K562 (cell line): ENCODE data around the gene GAMT. TPM values are rescaled to one million over a fixed set of nuclear protein-coding genes. Genes with fewer than 3 reads are reported as not detected.

ENCODE experiments used
- CBX1 ChIP-seq: sonication (generic); IDR thresholded peaks from 2 replicates; pipeline ENCODE4 v1.6.1; 2016; ENCODE audit warnings: antibody characterized with exemption, low read depth, mild to moderate bottlenecking
- GABPB2 ChIP-seq: fragments of 250-450 bp; sonication (Bioruptor Pico); conservative IDR thresholded peaks from 2 replicates; pipeline ENCODE4 v1.5.1; 2021; ENCODE audit warnings: mild to moderate bottlenecking
- GATAD2B ChIP-seq: fragments of 450-650 bp; IDR thresholded peaks from 2 replicates; pipeline ENCODE4 v1.6.1; 2017; ENCODE audit warnings: mild to moderate bottlenecking, borderline replicate concordance
- JUND ChIP-seq, 2 experiments: IDR thresholded peaks; 2 replicates in 1 of 2; 3 replicates in 1 of 2; pipeline ENCODE4 v1.6.1; 2011; ENCODE audit warnings: borderline replicate concordance in 2 of 2, low read depth in 2 of 2, low read length in 2 of 2, improper control_type of control experiment in 1 of 2, missing biosample characterization in 1 of 2, missing genetic modification characterization in 1 of 2, missing genetic modification reagents in 1 of 2
- MAZ ChIP-seq, 2 experiments: fragments of 450-650 bp in 1 of 2; sonication (generic) in 1 of 2; formaldehyde crosslinking; IDR thresholded peaks in 1 of 2; conservative IDR thresholded peaks in 1 of 2; 2 replicates each; pipeline versions ENCODE4 v1.4.0 to v1.5.0; 2020; ENCODE audit warnings: mild to moderate bottlenecking in 1 of 2, missing genetic modification reagents in 1 of 2
- PTBP1 ChIP-seq: fragments of 200-400 bp; formaldehyde crosslinking; IDR thresholded peaks from 2 replicates; pipeline ENCODE4 v1.6.1; 2017; ENCODE audit warnings: low read depth, low read length
- RBM14 ChIP-seq: fragments of 200-400 bp; formaldehyde crosslinking; IDR thresholded peaks from 2 replicates; pipeline ENCODE4 v1.6.1; 2018; ENCODE audit warnings: low read depth, mild to moderate bottlenecking, low read length, moderate library complexity, borderline replicate concordance; ENCODE audit not compliant: insufficient read depth
- RBM25 ChIP-seq: fragments of 200-400 bp; formaldehyde crosslinking; IDR thresholded peaks from 2 replicates; pipeline ENCODE4 v1.6.1; 2018; ENCODE audit warnings: low read length, low read depth, moderate library complexity; ENCODE audit not compliant: severe bottlenecking
- RBM39 ChIP-seq: fragments of 200-400 bp; formaldehyde crosslinking; optimal IDR thresholded peaks from 2 replicates; pipeline ENCODE3; 2018; ENCODE audit warnings: low read depth, low read length
- REST ChIP-seq, 2 experiments: fragments of 450-650 bp; formaldehyde crosslinking in 1 of 2; IDR thresholded peaks; 2 replicates each; pipeline versions ENCODE4 v1.4.0 to v1.6.1; 2014 to 2020; ENCODE audit warnings: mild to moderate bottlenecking in 2 of 2, borderline replicate concordance in 1 of 2, low read depth in 1 of 2
- THAP7 ChIP-seq: fragments of 250-450 bp; sonication (Bioruptor Pico); IDR thresholded peaks from 2 replicates; pipeline ENCODE4 v1.5.0; 2021
- ZBTB49 ChIP-seq: sonication (generic); formaldehyde crosslinking; IDR thresholded peaks from 2 replicates; pipeline ENCODE4 v1.8.0; 2022; ENCODE audit warnings: missing genetic modification reagents, mild to moderate bottlenecking, borderline replicate concordance
- ZC3H8 ChIP-seq: fragments of 450-650 bp; IDR thresholded peaks from 2 replicates; pipeline ENCODE4 v1.6.1; 2017
- ZNF282 ChIP-seq: sonication (generic); formaldehyde crosslinking; IDR thresholded peaks from 2 replicates; pipeline ENCODE4 v1.8.1; 2023; ENCODE audit warnings: missing genetic modification reagents
- polyA plus RNA-seq, 8 experiments: library from polyadenylated mRNA; depleted of rRNA in 4 of 8; stranded (reverse) in 5 of 8; unstranded in 3 of 8; fragments of >200 nt; fragmentation: Nextera tagmentation in 2 of 8; fragmentation: Illumina TruSeq in 1 of 8; extraction: Ambion mirVana in 2 of 8; extraction: Trizol in 1 of 8; gene quantifications; 2 replicates each; pipeline versions ENCODE4 v1.2.1 to v1.2.3, GENCODE V29; 2011 to 2014; ENCODE audit warnings: inconsistent platforms in 1 of 8, missing spikeins in 1 of 8
- total RNA-seq, 7 experiments: library from RNA; depleted of rRNA in 6 of 7; stranded (reverse); fragments of >200 nt in 6 of 7; fragmentation: Illumina TruSeq in 2 of 7; extraction: Trizol in 2 of 7; gene quantifications; 2 replicates each; pipeline versions ENCODE4 v1.2.1 to v1.2.3, GENCODE V29; 2011 to 2021; ENCODE audit warnings: low replicate concordance in 1 of 7

GAMT gene
- total and polyA plus RNA-seq, 9 of the 15 experiments (the other 6 are each of a cell fraction or from before 2014, with no cell fraction given) = 1.3 to 35.3 (median 27.2) TPM

GRCh38 chr19:1438035-1438932, 36.9 kb upstream of the GAMT start, which contains the start of gene RPS15 (continued):
- TF ChIP-seq REST (IDR thresholded peaks at IDR 0.05; ENCODE audit: borderline replicate concordance) (peak; percentile 41; the same call in 1 of the 2 replicates), REST (CRISPR knock-in tag; IDR thresholded peaks at IDR 0.05; ENCODE audit: low read depth) (peak; percentile 68; the same call in 1 of the 2 replicates), ZBTB49 (no peak), JUND (IDR thresholded peaks at IDR 0.05; ENCODE audit: borderline replicate concordance, low read depth, low read length) (peak; percentile 72), JUND (tag; IDR thresholded peaks at IDR 0.05; ENCODE audit: borderline replicate concordance, low read depth, low read length) (no peak; the same call in 2 of the 3 replicates), ZNF282 (CRISPR knock-in tag) (peak; percentile 10; the same call in 1 of the 2 replicates), CBX1 (peak; percentile 85), THAP7 (0 out of 2 replicates have a peak, but pooled peaks have one; percentile 22), RBM39 (peak; percentile 22), RBM25 (peak; percentile 94), PTBP1 (no peak), RBM14 (0 out of 2 replicates have a peak, but pooled peaks have one; percentile 72), MAZ (CRISPR knock-in tag; conservative IDR thresholded peaks at IDR 0.05 in 1 of 2, IDR thresholded peaks at IDR 0.05 in 1 of 2) (peak; percentile 85 to 92; a peak in 3 of 4 replicates), ZC3H8 (no peak), GATAD2B (peak; percentile 65; the same call in 1 of the 2 replicates), GABPB2 (CRISPR knock-in tag) (no peak)
